ENCODE results near the gene TAP1. TPM values are rescaled to one million over a fixed set of nuclear protein-coding genes. Genes with fewer than 3 reads are reported as not detected.

Gene TAP1
- total and polyA plus RNA-seq, 2 donors (not counting 3 experiments of a cell fraction or from before 2014, with no cell fraction given) = 15.6 to 25.9 TPM

- Histone ChIP-seq H3K27ac (ENCODE audit: insufficient read depth, low read depth, low read length) (no peak overlapping the region), H4K20me1 (replicated peaks; ENCODE audit: control insufficient read depth, extremely low read depth, insufficient read depth, low read length) (no peaks in the 10 kb centered on the region), H3K9me3 (replicated peaks; ENCODE audit: control insufficient read depth, insufficient read depth, low read length) (no peaks in the 10 kb centered on the region), H3K9ac (replicated peaks; ENCODE audit: extremely low read depth, insufficient read depth, low read length) (no peak overlapping the region), H3K36me3 (ENCODE audit: control insufficient read depth in 2 of 2, extremely low read depth in 1 of 2, insufficient read depth in 2 of 2, low read length in 2 of 2) (no peaks in the 10 kb centered on the region), H3K9me1 (replicated peaks; ENCODE audit: control insufficient read depth, extremely low read depth, insufficient read depth, low read length) (no peaks in the 10 kb centered on the region), H3K4me3 (replicated peaks in 1 of 3; ENCODE audit: insufficient read depth in 1 of 3, low read depth in 1 of 3, low read length in 3 of 3) (no peak overlapping the region), H3K4me1 (ENCODE audit: control insufficient read depth, extremely low read depth, insufficient read depth, low read length) (no peaks in the 10 kb centered on the region), H2AFZ (ENCODE audit: low read depth, low read length) (no peak overlapping the region), H3K4me2 (ENCODE audit: insufficient read depth, low read length) (no peak overlapping the region), H3K79me2 (ENCODE audit: control insufficient read depth, insufficient read depth, low read length) (no peaks in the 10 kb centered on the region), H3K27me3 (ENCODE audit: control insufficient read depth in 2 of 2, insufficient read depth in 2 of 2, low read length in 2 of 2) (peaks cover 45 to 47% of the 10 kb centered on the region in 2 experiments)
- intact Hi-C loops (cut with micrococcal nuclease) = loop anchor here (10.0 kb wide), 1 partner anchor 361 kb away; no protein-coding TSS in a partner anchor
- dilution Hi-C loops (cut with MboI; ENCODE audit: extremely low pct_ligation_motif_present, low sequenced_read_pairs) = no loop called here
- no peak for DNase-seq (ENCODE audit: low read depth, low spot score)
- TF ChIP-seq MYC (IDR thresholded peaks at IDR 0.05; ENCODE audit: low read depth, low read length) = no peak
- no peak for TF ChIP-seq CTCF (IDR thresholded peaks at IDR 0.05; ENCODE audit: extremely low read depth in 1 of 2, insufficient read depth in 1 of 2, low read depth in 1 of 2, low read length in 2 of 2)
- no peak for TF ChIP-seq EZH2 (IDR thresholded peaks at IDR 0.05; ENCODE audit: borderline replicate concordance, low read depth, low read length, severe bottlenecking)
- no peak for TF ChIP-seq POLR2A (IDR thresholded peaks at IDR 0.05; ENCODE audit: low read depth, low read length)
- TF ChIP-seq JUN (IDR thresholded peaks at IDR 0.05; ENCODE audit: borderline replicate concordance, insufficient read depth, insufficient read length, low read depth) = no peak
- no peak for FAIRE-seq
- ChIA-PET POLR2A (no interaction called here), CTCF (interaction anchor here (1.4 to 9.4 kb wide), 4 partner anchors 15 to 102 kb away, joined by 3 to 192 read pairs (median 8); no protein-coding TSS in a partner anchor)
- BruUV-seq (replicated peaks) = no TSS peak
Measured at GRCh38 chr6:32883789-32884188, 30.3 kb upstream of the TAP1 start.

- DNase-seq (ENCODE audit: low read depth, low spot score) = no peak
- Histone ChIP-seq H3K4me2 (ENCODE audit: insufficient read depth, low read length) (no peak overlapping the region), H3K79me2 (ENCODE audit: control insufficient read depth, insufficient read depth, low read length) (no peaks in the 10 kb centered on the region), H3K4me3 (replicated peaks in 1 of 3; ENCODE audit: insufficient read depth in 1 of 3, low read depth in 1 of 3, low read length in 3 of 3) (no peak overlapping the region), H3K27ac (ENCODE audit: insufficient read depth, low read depth, low read length) (no peak overlapping the region), H4K20me1 (replicated peaks; ENCODE audit: control insufficient read depth, extremely low read depth, insufficient read depth, low read length) (no peaks in the 10 kb centered on the region), H3K9me1 (replicated peaks; ENCODE audit: control insufficient read depth, extremely low read depth, insufficient read depth, low read length) (no peaks in the 10 kb centered on the region), H3K4me1 (ENCODE audit: control insufficient read depth, extremely low read depth, insufficient read depth, low read length) (no peaks in the 10 kb centered on the region), H3K9ac (replicated peaks; ENCODE audit: extremely low read depth, insufficient read depth, low read length) (no peak overlapping the region), H3K27me3 (ENCODE audit: control insufficient read depth in 2 of 2, insufficient read depth in 2 of 2, low read length in 2 of 2) (peaks cover 43 to 49% of the 10 kb centered on the region in 2 experiments), H2AFZ (ENCODE audit: low read depth, low read length) (no peak overlapping the region), H3K36me3 (ENCODE audit: control insufficient read depth in 2 of 2, extremely low read depth in 1 of 2, insufficient read depth in 2 of 2, low read length in 2 of 2) (no peaks in the 10 kb centered on the region), H3K9me3 (replicated peaks; ENCODE audit: control insufficient read depth, insufficient read depth, low read length) (no peaks in the 10 kb centered on the region)
- ChIA-PET CTCF (interaction anchor here (0.7 to 9.4 kb wide), 6 partner anchors 15 to 119 kb away, joined by 3 to 192 read pairs (median 6); partner anchors contain the start of gene HLA-DMA), POLR2A (no interaction called here)
- no peak for TF ChIP-seq EZH2 (IDR thresholded peaks at IDR 0.05; ENCODE audit: borderline replicate concordance, low read depth, low read length, severe bottlenecking)
- TF ChIP-seq CTCF (IDR thresholded peaks at IDR 0.05; ENCODE audit: extremely low read depth in 1 of 2, insufficient read depth in 1 of 2, low read depth in 1 of 2, low read length in 2 of 2) = no peak
- TF ChIP-seq POLR2AphosphoS5 (IDR thresholded peaks at IDR 0.05; ENCODE audit: insufficient read depth, low read depth, low read length) = no peak
- no peak for TF ChIP-seq MYC (IDR thresholded peaks at IDR 0.05; ENCODE audit: low read depth, low read length)
- TF ChIP-seq GATA2 (IDR thresholded peaks at IDR 0.05; ENCODE audit: insufficient read depth, insufficient read length, low read depth, low read length) = no peak
- no peak for TF ChIP-seq FOS (IDR thresholded peaks at IDR 0.05; ENCODE audit: borderline replicate concordance, insufficient read depth, low read length)
- TF ChIP-seq POLR2A (IDR thresholded peaks at IDR 0.05; ENCODE audit: low read depth, low read length) = no peak
- TF ChIP-seq JUN (IDR thresholded peaks at IDR 0.05; ENCODE audit: borderline replicate concordance, insufficient read depth, insufficient read length, low read depth) = no peak
- TF ChIP-seq MAX (IDR thresholded peaks at IDR 0.05; ENCODE audit: insufficient read depth, insufficient read length) = no peak
- BruUV-seq (replicated peaks) = no TSS peak
- intact Hi-C loops (cut with micrococcal nuclease) (loop anchor here (10.0 kb wide), 1 partner anchor 362 kb away; no protein-coding TSS in a partner anchor), dilution Hi-C loops (cut with MboI; ENCODE audit: extremely low pct_ligation_motif_present, low sequenced_read_pairs) (no loop called here)
- no peak for FAIRE-seq
Measured at GRCh38 chr6:32882879-32883250, 29.4 kb upstream of the TAP1 start.
